HG03097 (cell line): Measurements from ENCODE around the gene CNOT4.
"Not testable (repeated sequence)": the region's sequence is repeated elsewhere in the genome, so short reads cannot be mapped to it uniquely, and the experiment has no call there.

ENCODE experiments used
- ATAC-seq: cut with Tn5 transposase; IDR thresholded peaks from one replicate; pipeline ENCODE4 v1.9.1; 2021; ENCODE audit not compliant: unreplicated experiment, low FRiP score

Gene CNOT4

GRCh38 chr7:135459951-135460567, 49.8 kb downstream of the CNOT4 start:
- ATAC-seq: no peak

- no peak for ATAC-seq
Observed at GRCh38 chr7:135459076-135459475, 50.8 kb downstream of the CNOT4 start.

GRCh38 chr7:135454060-135454459, 55.8 kb downstream of the CNOT4 start:
- no peak for ATAC-seq

GRCh38 chr7:135449436-135449835, 60.5 kb downstream of the CNOT4 start:
- no peak for ATAC-seq

GRCh38 chr7:135448753-135449152, 61.1 kb downstream of the CNOT4 start:
- ATAC-seq: no peak

- ATAC-seq: no peak
Observed at GRCh38 chr7:135447748-135448147, 62.2 kb downstream of the CNOT4 start.

GRCh38 chr7:135445690-135446089, 64.2 kb downstream of the CNOT4 start:
- no peak for ATAC-seq

- ATAC-seq: not testable (repeated sequence)
Observed at GRCh38 chr7:135445266-135445665, 64.6 kb downstream of the CNOT4 start.

GRCh38 chr7:135441791-135442190, 68.1 kb downstream of the CNOT4 start:
- no peak for ATAC-seq

- no peak for ATAC-seq
Observed at GRCh38 chr7:135434047-135434446, 75.9 kb downstream of the CNOT4 start.

- no peak for ATAC-seq
Observed at GRCh38 chr7:135430626-135431025, 79.3 kb downstream of the CNOT4 start.

GRCh38 chr7:135428879-135429278, 81.0 kb downstream of the CNOT4 start:
- no peak for ATAC-seq

GRCh38 chr7:135428011-135428410, 81.9 kb downstream of the CNOT4 start:
- no peak for ATAC-seq

- no peak for ATAC-seq
Observed at GRCh38 chr7:135427166-135427565, 82.7 kb downstream of the CNOT4 start.

- ATAC-seq: no peak
Observed at GRCh38 chr7:135425036-135425435, 84.9 kb downstream of the CNOT4 start.

GRCh38 chr7:135420786-135421185, 89.1 kb downstream of the CNOT4 start:
- no peak for ATAC-seq

- ATAC-seq: no peak
Observed at GRCh38 chr7:135416431-135416830, 93.5 kb downstream of the CNOT4 start.

GRCh38 chr7:135414850-135415439, 95.0 kb downstream of the CNOT4 start:
- no peak for ATAC-seq

- no peak for ATAC-seq
Observed at GRCh38 chr7:135414208-135414607, 95.7 kb downstream of the CNOT4 start.

GRCh38 chr7:135411098-135411497, 98.8 kb downstream of the CNOT4 start:
- no peak for ATAC-seq

- no peak for ATAC-seq
Observed at GRCh38 chr7:135410543-135410942, 99.4 kb downstream of the CNOT4 start.

GRCh38 chr7:135409845-135410542, 99.9 kb downstream of the CNOT4 start:
- ATAC-seq: no peak
